ENCODE results near the gene ZFYVE19.

The ZFYVE19 gene

DNA sequence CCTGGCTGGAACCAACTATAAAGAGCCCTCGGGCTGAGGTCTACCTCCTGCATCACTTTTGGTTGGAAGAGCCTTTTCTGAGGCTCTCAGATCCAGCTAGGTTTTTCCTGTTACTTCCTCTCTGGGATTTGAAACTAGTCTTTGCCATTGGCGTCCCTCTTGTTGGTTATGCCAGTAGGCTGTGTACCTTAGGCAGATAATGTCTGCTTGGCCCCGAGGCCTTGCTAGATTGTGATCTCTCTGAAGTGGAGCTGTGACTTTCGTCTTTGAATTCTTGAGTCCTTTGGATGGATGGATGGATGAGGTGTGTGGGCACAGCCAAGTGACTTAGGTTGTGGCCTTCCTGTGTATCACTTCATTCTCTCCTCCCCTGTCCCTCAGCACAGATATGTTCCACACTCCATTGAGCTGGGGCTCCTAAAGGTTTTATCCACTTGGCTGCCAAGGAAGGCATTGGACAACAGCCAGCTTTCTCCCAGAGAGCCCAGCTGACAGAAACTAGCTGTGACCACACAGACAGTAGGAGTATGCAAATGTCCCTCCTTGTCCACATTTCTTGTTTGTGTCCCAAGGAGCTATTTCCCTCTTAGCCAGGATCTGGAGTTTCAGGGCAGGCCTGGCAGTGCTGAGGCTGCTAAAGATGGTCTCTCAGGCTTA lies 8.3 kb downstream of the ZFYVE19 start:
- DNase-seq (ENCODE audit: low spot score): no peak

DNA sequence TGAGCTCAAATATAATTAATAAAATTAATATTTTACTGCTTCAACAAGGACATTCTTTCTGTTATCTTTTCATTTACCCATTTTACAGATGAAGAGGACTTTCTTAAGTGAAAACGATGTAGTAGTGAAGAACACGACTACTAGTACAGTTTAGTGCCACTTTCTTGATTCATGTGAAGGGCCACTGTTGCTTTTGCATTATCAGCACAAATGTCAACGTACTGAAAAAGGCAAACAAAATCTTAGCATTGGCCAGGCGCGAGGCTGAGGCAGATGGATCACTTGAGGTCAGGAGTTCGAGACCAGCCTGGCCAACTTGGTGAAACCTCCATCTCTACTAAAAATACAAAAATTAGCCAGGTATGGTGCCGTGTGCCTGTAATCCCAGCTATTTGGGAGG lies 12.2 kb downstream of the ZFYVE19 start:
- no peak for DNase-seq (ENCODE audit: low spot score)

DNA sequence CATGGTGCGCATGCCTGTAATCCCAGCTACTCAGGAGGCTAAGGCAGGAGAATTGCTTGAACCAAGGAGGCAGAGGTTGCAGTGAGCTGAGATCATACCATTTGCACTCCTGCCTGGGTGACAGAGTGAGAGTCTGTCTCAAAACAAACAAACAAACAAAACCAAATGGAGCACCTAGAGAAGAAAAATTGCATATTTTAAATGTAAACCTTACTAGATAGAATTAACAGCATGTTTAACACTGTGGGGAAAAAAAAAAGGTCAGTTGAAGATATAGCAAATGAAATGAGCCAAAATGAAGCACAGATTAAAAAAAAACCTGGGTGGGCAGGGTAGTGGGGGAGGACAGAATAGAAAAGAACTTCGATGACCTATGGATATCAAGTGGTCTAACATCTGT lies 14.3 kb downstream of the ZFYVE19 start:
- DNase-seq (ENCODE audit: low spot score): no peak

- no peak for DNase-seq (ENCODE audit: low spot score)
These were observed 16.9 kb downstream of the ZFYVE19 start for GRCh38 chr15:40823572-40824343.

DNA sequence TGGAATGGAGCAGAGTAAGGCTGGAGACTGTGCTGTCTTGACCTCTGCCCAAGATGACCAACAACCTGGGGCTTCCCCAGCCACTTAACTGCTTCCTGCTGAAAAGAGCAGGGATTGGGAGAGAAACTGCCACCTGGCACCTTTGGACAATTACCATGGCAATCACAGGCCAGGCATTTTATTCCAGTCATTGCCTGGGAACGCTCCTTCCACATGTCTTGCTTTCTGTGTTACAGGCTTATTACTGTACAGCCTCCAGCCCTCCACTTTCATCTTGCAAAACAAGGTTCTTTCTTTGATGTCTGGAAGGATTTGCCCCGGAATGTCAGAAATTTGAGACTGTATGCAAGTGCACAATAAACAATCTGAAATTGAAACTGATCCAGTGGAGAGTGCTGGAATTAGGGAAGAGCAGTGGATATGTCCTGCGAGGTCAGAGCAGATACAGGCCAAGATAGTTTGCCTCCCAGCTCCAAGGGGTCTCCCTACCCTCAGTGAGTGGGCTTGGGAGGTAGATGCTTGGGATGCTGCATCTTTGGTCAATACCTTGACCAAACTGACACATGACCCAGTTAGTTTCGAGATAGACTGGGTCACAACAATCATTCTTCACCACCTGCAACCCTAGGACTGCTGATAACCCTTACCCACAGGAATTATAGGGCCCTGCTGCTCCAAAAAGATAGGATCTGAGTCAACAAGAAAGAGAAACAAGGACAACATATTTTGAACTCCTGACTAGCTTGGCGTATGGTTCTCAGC lies 19.0 kb downstream of the ZFYVE19 start:
- no peak for DNase-seq (ENCODE audit: low spot score)

- no peak for DNase-seq (ENCODE audit: low spot score)
These were observed 19.7 kb downstream of the ZFYVE19 start for GRCh38 chr15:40826423-40827075.

DNA sequence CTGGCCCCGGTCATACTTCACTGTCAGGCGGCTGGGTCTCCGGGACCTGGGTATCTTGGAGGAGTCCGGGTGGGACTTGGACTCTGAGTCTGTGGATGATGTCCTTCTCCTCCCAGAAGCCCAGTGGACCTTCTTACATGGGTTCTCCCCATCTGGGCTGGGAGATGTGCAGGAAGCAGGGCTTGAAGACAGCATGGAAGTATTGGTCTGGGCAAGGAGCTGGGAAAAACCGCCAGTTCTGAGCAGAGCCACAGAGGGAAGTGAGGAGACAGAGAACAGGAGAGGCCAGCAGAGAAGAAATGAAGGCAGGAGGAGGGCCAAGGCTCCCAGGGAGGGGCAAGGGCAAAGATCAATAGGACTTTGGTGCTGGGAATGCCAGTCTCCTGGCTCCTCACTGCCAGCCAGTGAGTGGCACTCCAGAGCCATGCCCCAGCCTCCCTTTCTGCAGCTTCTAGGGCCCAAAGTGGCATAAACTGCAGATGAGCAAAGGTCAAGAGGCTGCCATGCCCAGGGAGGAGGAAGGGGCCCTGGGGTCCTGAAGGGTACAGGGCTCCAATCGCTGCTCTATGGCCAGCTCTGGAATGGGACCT lies 21.7 kb downstream of the ZFYVE19 start, which contains the start of gene PPP1R14D:
Gene PPP1R14D, minus strand, starts transcription at position 262 of the 590 bp plus-strand sequence. Its CDS starts 67 bp downstream, at position 195.
- no peak for DNase-seq (ENCODE audit: low spot score)

DNA sequence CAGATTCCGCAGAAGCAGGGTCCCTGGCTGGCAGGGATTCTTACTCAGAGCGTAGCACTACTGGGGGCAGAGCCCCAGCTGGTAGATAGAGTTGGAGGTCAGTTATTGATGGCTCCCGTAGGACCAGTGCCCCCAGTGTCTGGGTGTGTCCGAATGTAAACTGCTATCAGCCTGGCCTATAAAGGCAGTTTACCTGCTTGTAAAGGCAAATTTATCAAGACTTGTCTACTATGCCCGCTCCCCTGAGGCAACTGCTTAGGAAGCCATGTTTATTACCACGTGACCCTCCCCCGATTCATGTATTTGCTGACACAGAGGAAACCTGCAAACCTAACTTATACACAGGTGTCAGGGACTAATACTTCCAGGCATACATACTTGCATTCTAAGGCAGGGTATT lies 22.2 kb downstream of the ZFYVE19 start:
- no peak for DNase-seq (ENCODE audit: low spot score)

- DNase-seq (ENCODE audit: low spot score): no peak
These were observed 24.0 kb downstream of the ZFYVE19 start for GRCh38 chr15:40830884-40831283.

GRCh38 chr15:40831861-40832260 lies 25.0 kb downstream of the ZFYVE19 start:
- no peak for DNase-seq (ENCODE audit: low spot score)

- no peak for DNase-seq (ENCODE audit: low spot score)
These were observed 26.0 kb downstream of the ZFYVE19 start for GRCh38 chr15:40832903-40833302.

- no peak for DNase-seq (ENCODE audit: low spot score)
These were observed 29.1 kb downstream of the ZFYVE19 start for GRCh38 chr15:40836020-40836419.

DNA sequence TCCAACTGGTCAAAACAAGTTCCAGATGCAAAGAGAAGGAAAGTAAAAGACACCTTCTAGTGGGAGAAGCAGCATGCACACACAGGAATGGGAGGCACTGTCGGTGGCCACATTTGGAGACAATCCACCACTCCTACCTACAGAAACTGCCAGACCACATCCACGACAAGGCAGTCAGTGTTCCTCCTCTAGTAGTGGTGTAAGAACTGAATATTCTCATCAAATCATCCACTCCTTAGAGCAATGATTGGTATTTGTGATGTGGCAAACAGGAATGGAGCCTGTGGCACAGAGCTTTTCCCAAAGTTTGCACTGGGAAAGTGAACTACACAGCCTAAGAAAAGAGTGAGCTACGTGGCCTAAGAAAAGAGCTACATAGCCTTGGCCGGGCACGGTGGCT lies 31.9 kb downstream of the ZFYVE19 start:
- DNase-seq (ENCODE audit: low spot score): no peak

- DNase-seq (ENCODE audit: low spot score): no peak
These were observed 34.9 kb downstream of the ZFYVE19 start for GRCh38 chr15:40841741-40842140.

- no peak for DNase-seq (ENCODE audit: low spot score)
These were observed 36.5 kb downstream of the ZFYVE19 start for GRCh38 chr15:40843261-40843884.

- no peak for DNase-seq (ENCODE audit: low spot score)
These were observed 37.2 kb downstream of the ZFYVE19 start, which contains the start of gene SPINT1 for GRCh38 chr15:40843885-40844695. Gene SPINT1 (plus strand): TSS chr15:40844048. CDS start chr15:40844555, 507 bp downstream.

DNA sequence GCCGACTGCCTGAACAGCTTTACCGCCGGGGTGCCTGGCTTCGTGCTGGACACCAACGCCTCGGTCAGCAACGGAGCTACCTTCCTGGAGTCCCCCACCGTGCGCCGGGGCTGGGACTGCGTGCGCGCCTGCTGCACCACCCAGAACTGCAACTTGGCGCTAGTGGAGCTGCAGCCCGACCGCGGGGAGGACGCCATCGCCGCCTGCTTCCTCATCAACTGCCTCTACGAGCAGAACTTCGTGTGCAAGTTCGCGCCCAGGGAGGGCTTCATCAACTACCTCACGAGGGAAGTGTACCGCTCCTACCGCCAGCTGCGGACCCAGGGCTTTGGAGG lies 37.8 kb downstream of the ZFYVE19 start:
- no peak for DNase-seq (ENCODE audit: low spot score)

DNA sequence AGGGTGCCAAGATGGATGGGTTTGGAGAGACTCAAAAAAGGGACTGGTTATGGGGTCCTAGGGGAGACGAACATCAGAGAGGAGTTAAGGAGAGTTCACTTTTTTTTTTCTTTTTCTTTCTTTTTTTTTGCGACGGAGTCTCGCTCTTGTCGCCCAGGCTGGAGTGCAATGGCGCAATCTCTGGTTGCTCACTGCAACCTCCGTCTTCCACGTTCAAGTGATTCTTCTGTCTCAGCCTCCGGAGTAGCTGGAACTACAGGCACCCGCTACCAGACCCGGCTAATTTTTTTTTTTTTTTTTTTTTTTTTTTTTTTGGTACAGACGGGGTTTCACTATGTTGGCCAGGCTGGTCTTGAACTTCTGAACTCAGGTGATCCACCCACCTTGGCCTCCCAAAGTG lies 38.1 kb downstream of the ZFYVE19 start:
- no peak for DNase-seq (ENCODE audit: low spot score)

GRCh38 chr15:40845511-40846284 lies 38.8 kb downstream of the ZFYVE19 start:
- no peak for DNase-seq (ENCODE audit: low spot score)

GRCh38 chr15:40846841-40847222 lies 39.9 kb downstream of the ZFYVE19 start:
- no peak for DNase-seq (ENCODE audit: low spot score)
